Renal cortex interstitium (tissue), 15 donors: ENCODE results near the gene WDR5B. TPM values are rescaled to one million over a fixed set of nuclear protein-coding genes. Genes with fewer than 3 reads are reported as not detected.
"Not testable (repeated sequence)": the region's sequence is repeated elsewhere in the genome, so short reads cannot be mapped to it uniquely, and the experiment has no call there.

Experiments used
- DNase-seq, 11 donors: peaks; one replicate each; pipeline ENCODE4 v3.0.0-alpha.2; 2013; ENCODE audit warnings: low read depth in 9 of 11, low spot score in 4 of 11; ENCODE audit errors: extremely low read depth in 1 of 11
- long read RNA-seq, 16 experiments: transcript quantifications; one replicate each; lab custom pipeline, GENCODE V29; 2026
- polyA plus RNA-seq, 3 donors: library from polyadenylated mRNA; unstranded; fragments of 120-200 nt; gene quantifications; one replicate each; pipeline ENCODE4 v1.2.1, GENCODE V29; 2013; ENCODE audit not compliant: insufficient read length in 3 of 3

WDR5B gene
- polyA plus RNA-seq = 10 to 100 TPM in 1 of 3 donors, 1 to 10 TPM in 2; 9.1 to 12.5 (median 9.9) TPM
- long read RNA-seq, donor 1, transcript WDR5B-201 (1 exons, 3,720 nt) = major isoform, 12 of 12 reads
- long read RNA-seq, donor 1, partial matches to known transcripts = 0 of 12 reads
- long read RNA-seq, donor 1, other reads (novel, unspliced or antisense) = 0 of 12 reads
- long read RNA-seq, donor 2, transcript WDR5B-201 (1 exons, 3,720 nt) = major isoform, 9 of 9 reads
- long read RNA-seq, donor 2, partial matches to known transcripts = 0 of 9 reads
- long read RNA-seq, donor 2, other reads (novel, unspliced or antisense) = 0 of 9 reads
- long read RNA-seq, donor 3, transcript WDR5B-201 (1 exons, 3,720 nt) = major isoform, 20 of 20 reads
- long read RNA-seq, donor 3, partial matches to known transcripts = 0 of 20 reads
- long read RNA-seq, donor 3, other reads (novel, unspliced or antisense) = 0 of 20 reads
- long read RNA-seq, donor 4, transcript WDR5B-201 (1 exons, 3,720 nt) = major isoform, 10 of 10 reads
- long read RNA-seq, donor 4, partial matches to known transcripts = 0 of 10 reads
- long read RNA-seq, donor 4, other reads (novel, unspliced or antisense) = 0 of 10 reads
- long read RNA-seq, donor 5 = 0 reads
- long read RNA-seq, donor 6, transcript WDR5B-201 (1 exons, 3,720 nt) = major isoform, 13 of 13 reads
- long read RNA-seq, donor 6, partial matches to known transcripts = 0 of 13 reads
- long read RNA-seq, donor 6, other reads (novel, unspliced or antisense) = 0 of 13 reads
- long read RNA-seq, donor 7, transcript WDR5B-201 (1 exons, 3,720 nt) = major isoform, 13 of 13 reads
- long read RNA-seq, donor 7, partial matches to known transcripts = 0 of 13 reads
- long read RNA-seq, donor 7, other reads (novel, unspliced or antisense) = 0 of 13 reads
- long read RNA-seq, donor 8, transcript WDR5B-201 (1 exons, 3,720 nt) = major isoform, 21 of 21 reads
- long read RNA-seq, donor 8, partial matches to known transcripts = 0 of 21 reads
- long read RNA-seq, donor 8, other reads (novel, unspliced or antisense) = 0 of 21 reads
- long read RNA-seq, donor 9, transcript WDR5B-201 (1 exons, 3,720 nt) = major isoform, 16 of 16 reads
- long read RNA-seq, donor 9, partial matches to known transcripts = 0 of 16 reads
- long read RNA-seq, donor 9, other reads (novel, unspliced or antisense) = 0 of 16 reads
- long read RNA-seq, donor 10, transcript WDR5B-201 (1 exons, 3,720 nt) = major isoform, 17 of 17 reads
- long read RNA-seq, donor 10, partial matches to known transcripts = 0 of 17 reads
- long read RNA-seq, donor 10, other reads (novel, unspliced or antisense) = 0 of 17 reads
- long read RNA-seq, donor 11, transcript WDR5B-201 (1 exons, 3,720 nt) = major isoform, 10 of 10 reads
- long read RNA-seq, donor 11, partial matches to known transcripts = 0 of 10 reads
- long read RNA-seq, donor 11, other reads (novel, unspliced or antisense) = 0 of 10 reads
- long read RNA-seq, donor 12, partial matches to known transcripts = 0 of 2 reads
- long read RNA-seq, donor 12, other reads (novel, unspliced or antisense) = 0 of 2 reads
- long read RNA-seq, donor 13, transcript WDR5B-201 (1 exons, 3,720 nt) = major isoform, 18 of 18 reads
- long read RNA-seq, donor 13, partial matches to known transcripts = 0 of 18 reads
- long read RNA-seq, donor 13, other reads (novel, unspliced or antisense) = 0 of 18 reads
- long read RNA-seq, donor 14, transcript WDR5B-201 (1 exons, 3,720 nt) = major isoform, 12 of 12 reads
- long read RNA-seq, donor 14, partial matches to known transcripts = 0 of 12 reads
- long read RNA-seq, donor 14, other reads (novel, unspliced or antisense) = 0 of 12 reads
- long read RNA-seq, donor 15, transcript WDR5B-201 (1 exons, 3,720 nt) = major isoform, 7 of 7 reads
- long read RNA-seq, donor 15, partial matches to known transcripts = 0 of 7 reads
- long read RNA-seq, donor 15, other reads (novel, unspliced or antisense) = 0 of 7 reads
- long read RNA-seq, donor 16, transcript WDR5B-201 (1 exons, 3,720 nt) = major isoform, 26 of 26 reads
- long read RNA-seq, donor 16, partial matches to known transcripts = 0 of 26 reads
- long read RNA-seq, donor 16, other reads (novel, unspliced or antisense) = 0 of 26 reads

DNA sequence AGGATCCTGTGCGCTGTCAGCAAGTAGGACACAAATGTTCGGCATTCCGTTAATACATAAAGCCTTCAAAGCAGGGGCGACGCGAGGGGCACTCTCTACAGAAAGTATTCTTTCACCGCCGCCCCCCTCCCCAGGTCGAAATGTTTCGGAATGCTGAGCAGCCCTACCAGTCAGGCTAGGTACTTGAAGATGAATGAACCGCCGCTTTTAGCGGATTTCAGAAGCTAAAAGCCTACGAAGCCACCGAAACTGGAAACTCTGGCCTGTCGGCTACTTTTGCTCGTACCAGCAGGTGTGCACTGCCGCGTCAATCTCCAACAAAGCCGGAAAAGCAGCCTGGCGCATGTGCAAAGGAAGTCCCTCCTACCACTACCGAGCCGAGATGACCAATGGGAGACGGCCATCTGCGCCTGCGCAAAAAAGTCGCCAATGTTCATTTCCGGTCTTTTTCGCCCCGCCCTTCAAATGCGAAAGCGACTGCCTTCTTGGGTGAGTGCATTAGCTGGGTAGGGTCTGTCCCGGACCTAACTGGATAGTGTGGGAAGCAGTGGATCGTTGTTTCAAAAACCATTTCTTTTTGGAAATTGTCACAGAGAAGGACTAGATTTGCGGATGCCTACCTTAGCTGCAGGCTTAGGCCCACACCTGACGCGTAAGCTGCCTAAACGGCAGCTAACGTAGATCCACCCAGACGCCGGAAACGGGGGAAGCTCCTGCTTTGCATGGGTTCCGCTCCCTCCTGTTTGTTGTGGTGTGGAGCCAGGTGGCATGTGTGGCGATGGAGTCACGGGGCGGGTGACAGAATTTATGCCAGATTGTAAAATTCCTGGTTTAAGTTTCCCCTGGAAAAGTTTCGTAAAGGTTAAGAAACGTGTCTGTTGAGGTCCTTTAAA lies at the start of gene WDR5B:
Gene WDR5B (minus strand): TSS at position 301 of the 893 bp plus-strand sequence. CDS start 534 bp downstream, outside the sequence.
- DNase-seq = peak; percentile 91 to 99 (median 98)

GRCh38 chr3:122464659-122465058 lies 48.8 kb upstream of the WDR5B start:
- DNase-seq = no peak

- DNase-seq = no peak
These were observed 46.5 kb upstream of the WDR5B start for GRCh38 chr3:122462406-122462805.

- DNase-seq = no peak
These were observed 45.9 kb upstream of the WDR5B start for GRCh38 chr3:122461806-122462205.

- DNase-seq = peak in 7 of 11 donors; percentile 3 to 20 (median 11)
These were observed 43.1 kb upstream of the WDR5B start for GRCh38 chr3:122458992-122459391.

DNA sequence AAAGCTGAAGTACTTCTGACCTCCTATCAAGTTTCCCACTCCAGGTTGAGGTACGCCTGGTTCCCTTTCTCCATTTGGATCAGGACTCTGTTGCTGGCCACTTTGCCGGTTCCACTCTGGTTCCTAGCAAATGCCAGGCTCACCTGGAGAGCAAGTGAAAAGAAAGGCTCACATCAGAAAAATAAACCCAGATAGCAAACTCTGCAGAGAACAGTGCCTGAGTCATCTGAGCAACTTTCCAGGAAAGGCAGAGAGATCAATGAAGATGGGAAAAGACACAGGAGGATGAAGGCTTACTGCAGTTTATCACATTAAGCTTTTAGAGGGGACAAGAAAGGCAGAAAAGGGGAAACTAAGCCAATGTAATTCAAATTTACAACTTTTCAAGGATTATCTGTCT lies 41.8 kb upstream of the WDR5B start:
- no peak for DNase-seq

GRCh38 chr3:122456074-122456473 lies 40.2 kb upstream of the WDR5B start:
- DNase-seq = no peak

DNA sequence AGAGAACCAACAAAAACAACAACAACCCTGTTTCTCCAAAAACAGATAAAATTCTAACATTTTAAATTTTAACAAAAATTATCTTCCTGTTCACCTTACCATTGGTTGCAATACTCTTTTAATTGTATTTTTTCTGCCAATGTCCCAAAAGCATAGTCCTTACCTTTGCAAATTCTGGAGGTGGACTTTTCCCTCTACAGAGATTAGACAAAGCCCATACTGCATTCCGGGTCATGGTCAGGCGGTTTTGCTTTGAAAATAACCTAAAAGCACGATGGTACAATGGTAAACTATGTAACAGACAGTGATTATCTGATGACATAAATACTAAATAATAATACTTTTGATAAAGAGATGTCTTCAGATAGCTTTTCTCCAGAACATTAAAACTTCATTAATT lies 35.5 kb upstream of the WDR5B start:
- DNase-seq = no peak

DNA sequence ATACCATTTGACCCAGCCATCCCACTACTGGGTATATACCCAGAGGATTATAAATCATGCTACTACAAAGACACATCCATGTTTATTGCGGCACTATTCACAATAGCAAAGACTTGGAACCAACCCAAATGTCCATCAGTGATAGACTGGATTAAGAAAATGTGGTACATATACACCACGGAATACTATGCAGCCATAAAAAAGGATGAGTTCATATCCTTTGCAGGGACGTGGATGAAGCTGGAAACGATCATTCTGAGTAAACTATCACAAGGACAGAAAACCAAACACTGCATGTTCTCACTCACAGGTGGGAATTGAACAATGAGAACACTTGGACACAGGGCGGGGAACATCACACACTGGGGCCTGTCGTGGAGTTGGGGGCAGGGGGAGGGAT lies 32.4 kb upstream of the WDR5B start:
- not testable (repeated sequence) for DNase-seq

DNA sequence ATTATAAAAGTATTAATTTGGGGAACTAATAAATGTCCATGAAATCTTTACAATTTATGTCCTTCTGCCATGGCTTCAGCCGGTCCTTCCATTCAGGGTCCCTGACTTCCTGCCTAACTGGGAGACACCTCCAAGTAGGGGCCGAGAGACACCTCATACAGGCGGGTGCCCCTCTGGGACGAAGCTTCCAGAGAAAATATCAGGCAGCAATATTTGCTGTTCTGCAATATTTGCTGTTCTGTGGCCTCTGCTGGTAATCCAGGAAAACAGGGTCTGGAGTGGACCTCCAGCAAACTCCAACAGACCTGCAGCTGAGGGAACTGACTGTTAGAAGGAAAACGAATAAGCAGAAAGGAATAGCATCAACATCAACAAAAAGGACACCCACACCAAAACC lies 28.6 kb upstream of the WDR5B start:
- not testable (repeated sequence) for DNase-seq

- not testable (repeated sequence) for DNase-seq
These were observed 28.1 kb upstream of the WDR5B start for GRCh38 chr3:122443762-122444490.

DNA sequence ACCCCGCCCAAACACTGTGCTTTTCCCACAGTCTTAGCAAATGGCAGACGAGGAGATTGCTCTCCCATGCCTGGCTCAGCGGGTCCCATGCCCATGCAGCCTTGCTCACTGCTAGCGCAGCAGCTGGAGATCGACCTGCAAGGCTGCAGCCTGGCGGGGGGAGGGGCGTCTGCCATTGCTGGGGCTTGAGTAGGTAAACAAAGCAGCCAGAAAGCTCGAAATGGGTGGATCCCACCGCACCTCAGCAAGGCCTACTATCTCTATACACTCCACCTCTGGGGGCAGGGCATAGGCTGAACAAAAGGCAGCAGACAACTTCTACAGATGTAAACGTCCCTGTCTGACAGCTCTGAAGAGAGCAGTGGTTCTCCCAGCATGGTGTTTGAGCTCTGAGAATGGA lies 27.2 kb upstream of the WDR5B start:
- no peak for DNase-seq

GRCh38 chr3:122435950-122436349 lies 20.1 kb upstream of the WDR5B start:
- no peak for DNase-seq

GRCh38 chr3:122430371-122430770 lies 14.5 kb upstream of the WDR5B start:
- no peak for DNase-seq

DNA sequence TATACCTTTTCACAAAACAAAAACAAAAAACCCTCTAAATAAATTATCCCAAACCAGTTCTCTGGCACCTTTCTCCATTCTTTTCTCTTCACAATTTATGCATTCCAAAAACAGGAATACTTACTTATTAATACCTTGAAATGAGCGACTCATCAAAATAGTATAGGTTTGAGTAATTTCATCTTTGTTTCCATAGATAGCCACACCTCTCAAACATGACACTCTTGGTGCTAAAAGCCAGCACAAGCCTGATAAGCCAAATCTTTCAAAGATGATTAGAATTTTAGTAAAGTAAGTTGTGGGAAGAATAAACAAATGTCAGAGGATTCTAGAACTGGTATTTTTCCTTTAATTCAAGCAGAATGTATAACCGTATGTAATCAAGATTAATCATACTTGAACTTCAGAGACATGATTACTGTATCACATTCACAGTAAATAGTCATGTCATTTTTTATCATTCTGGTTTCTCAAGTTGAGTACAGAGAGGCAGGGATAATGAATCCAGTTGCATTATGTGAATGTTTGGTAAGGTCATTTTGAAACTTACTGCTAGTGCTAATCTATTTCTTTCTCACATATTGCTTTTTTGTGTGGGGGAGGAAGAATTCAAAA lies 12.1 kb upstream of the WDR5B start:
- no peak for DNase-seq

DNA sequence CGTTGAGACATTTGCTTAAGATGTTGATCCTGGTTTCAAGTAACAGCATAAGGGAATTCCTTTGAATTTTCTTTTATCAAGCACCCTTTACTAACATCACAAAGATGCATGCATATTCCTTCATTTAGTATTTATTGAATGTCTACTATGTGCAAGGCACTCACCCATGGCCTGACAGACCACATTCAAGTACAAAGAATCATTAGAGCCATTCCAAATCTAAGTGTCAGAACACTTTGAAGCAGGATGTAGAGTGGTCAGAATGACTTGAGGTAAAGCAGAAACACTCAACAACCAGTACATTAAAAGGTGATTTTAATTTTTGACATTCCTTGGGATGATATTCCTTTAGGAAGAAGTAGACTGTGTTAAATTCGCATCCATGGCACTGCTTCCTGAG lies 6.0 kb upstream of the WDR5B start:
- no peak for DNase-seq
